ENCODE measurements around the gene ACOT7.

DNA sequence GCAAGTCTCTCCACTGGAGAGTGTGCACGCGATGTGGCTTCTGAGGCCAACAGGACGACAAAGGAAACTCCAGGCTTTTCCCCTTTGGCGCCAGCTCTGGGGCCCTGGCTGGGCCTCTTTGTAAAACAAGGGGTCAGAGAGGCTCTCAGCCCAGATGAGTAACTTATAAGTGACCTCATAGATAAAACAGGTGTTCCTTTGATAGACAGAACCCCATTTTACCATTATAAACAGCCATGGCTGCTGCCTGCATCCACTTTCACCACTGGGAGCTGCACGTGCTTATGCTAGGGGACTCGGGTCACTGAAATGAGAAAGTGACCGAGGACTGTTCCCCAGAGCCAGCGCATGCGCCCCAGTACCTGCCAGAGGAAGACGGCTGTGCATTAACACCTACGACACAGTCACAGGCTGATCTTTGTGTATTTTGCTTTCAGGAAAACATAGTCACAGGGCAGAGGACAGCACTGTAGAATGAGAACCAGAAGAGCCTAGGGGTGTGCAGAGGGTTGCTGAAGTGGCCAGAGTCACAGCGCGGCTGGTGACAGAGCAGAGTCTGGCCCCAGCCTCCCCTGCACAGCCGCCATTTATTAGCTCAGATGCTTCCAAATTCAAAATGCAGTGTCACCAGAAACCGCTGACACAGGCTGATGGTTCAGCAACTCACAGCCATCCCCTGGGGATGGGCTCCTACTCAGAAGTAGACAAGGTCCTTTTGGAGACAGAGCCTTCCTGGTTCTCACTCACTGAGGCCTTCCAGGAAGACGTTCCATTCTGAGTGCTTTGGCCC is 175.0 kb downstream of the ACOT7 start:
- TF ChIP-seq, protein P1, sequence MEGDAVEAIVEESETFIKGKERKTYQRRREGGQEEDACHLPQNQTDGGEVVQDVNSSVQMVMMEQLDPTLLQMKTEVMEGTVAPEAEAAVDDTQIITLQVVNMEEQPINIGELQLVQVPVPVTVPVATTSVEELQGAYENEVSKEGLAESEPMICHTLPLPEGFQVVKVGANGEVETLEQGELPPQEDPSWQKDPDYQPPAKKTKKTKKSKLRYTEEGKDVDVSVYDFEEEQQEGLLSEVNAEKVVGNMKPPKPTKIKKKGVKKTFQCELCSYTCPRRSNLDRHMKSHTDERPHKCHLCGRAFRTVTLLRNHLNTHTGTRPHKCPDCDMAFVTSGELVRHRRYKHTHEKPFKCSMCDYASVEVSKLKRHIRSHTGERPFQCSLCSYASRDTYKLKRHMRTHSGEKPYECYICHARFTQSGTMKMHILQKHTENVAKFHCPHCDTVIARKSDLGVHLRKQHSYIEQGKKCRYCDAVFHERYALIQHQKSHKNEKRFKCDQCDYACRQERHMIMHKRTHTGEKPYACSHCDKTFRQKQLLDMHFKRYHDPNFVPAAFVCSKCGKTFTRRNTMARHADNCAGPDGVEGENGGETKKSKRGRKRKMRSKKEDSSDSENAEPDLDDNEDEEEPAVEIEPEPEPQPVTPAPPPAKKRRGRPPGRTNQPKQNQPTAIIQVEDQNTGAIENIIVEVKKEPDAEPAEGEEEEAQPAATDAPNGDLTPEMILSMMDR (conservative IDR thresholded peaks at IDR 0.05; ENCODE audit: low read depth, low read length), result no peak
- no peak for TF ChIP-seq EZH2 (IDR thresholded peaks at IDR 0.05; ENCODE audit: low read length, unreplicated experiment)

All from PC-3 (cell line).